ENCODE measurements around the gene RERG.

RERG gene

GRCh38 chr12:15173142-15173541 is 48.1 kb downstream of the RERG start:
- TF ChIP-seq CTCF (IDR thresholded peaks at IDR 0.05) = no peak
- TF ChIP-seq ZFX (IDR thresholded peaks at IDR 0.05; ENCODE audit: borderline replicate concordance) = no peak

DNA sequence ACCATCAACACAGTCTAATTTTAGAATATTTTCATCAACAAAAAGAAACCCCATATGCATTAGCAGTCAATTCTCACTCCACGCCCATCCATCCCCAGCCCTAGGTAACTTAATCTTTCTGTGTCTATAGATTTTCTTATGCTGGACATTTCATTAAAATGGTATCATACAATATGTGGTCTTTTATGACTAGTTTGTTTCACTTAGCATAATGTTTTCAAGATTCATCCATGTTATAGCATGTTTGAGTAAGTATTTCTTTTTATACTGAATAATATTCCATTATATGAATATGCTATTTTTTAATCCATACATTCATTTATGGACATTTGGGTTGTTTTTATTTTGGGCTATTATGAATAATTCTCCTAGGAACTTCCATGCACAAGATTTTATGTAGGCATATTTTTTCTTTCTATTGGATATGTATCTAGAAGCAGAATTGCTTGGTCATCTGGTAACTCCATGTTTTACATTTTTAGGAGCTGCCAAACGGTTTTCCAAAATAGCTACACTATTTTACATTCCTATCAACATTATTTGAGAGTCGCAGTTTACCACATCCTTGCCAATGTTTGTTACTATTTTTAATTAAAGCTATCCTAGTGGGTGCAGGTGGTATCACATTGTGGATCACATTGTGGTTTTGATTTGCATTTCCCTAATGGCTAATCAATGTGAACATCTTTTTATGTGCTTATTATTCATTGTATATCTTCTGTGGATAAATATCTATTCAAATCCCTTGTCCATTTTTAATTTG is 49.0 kb downstream of the RERG start:
- TF ChIP-seq CTCF (IDR thresholded peaks at IDR 0.05) = 0 out of 2 replicates have a peak, but pooled peaks have one; percentile 10
- TF ChIP-seq ZFX (IDR thresholded peaks at IDR 0.05; ENCODE audit: borderline replicate concordance) = no peak
- H3K27ac ChIP-seq = no peak overlapping the region

More at GRCh38 chr12:15173142-15173541, 48.1 kb downstream of the RERG start:
- H3K27ac ChIP-seq = no peak overlapping the region

GRCh38 chr12:15171012-15171655 is 50.1 kb downstream of the RERG start:
- no peak overlapping the region for H3K27ac ChIP-seq
- TF ChIP-seq CTCF (IDR thresholded peaks at IDR 0.05) = no peak
- no peak for TF ChIP-seq ZFX (IDR thresholded peaks at IDR 0.05; ENCODE audit: borderline replicate concordance)

DNA sequence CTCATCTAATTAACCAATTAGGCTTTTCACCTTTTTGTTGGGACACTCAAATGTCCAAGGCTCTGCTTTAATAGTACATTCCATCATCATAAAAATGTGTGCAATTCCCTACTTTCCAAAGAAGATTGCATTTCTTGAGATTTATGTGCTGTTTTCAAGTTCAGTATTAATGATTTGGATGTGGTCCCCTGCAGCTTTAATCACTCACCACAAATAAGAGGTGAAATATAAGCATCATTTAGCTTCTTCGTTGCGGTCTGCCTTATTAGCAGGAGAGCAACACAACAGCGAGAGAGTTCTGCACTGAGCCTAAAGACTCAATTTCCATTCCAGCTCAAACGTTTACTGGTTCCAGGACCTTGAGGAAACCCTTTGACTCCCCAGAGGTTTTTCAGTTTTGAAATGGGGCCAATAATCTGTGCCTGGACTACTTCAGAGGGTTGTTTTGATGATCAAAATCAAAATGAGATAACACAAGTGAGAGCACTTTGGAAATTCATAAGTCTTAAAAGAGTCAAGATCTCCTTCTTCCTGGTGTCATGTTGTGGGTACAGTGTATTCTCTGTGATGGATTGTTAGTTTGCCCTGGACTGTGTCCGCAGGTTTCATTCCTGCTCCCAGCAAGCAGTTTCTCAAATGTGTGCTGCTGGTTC is 53.1 kb downstream of the RERG start:
- no peak for TF ChIP-seq CTCF (IDR thresholded peaks at IDR 0.05)
- TF ChIP-seq ZFX (IDR thresholded peaks at IDR 0.05; ENCODE audit: borderline replicate concordance) = no peak
- no peak overlapping the region for H3K27ac ChIP-seq

GRCh38 chr12:15165012-15165659 is 56.1 kb downstream of the RERG start:
- no peak for TF ChIP-seq CTCF (IDR thresholded peaks at IDR 0.05)
- no peak for TF ChIP-seq ZFX (IDR thresholded peaks at IDR 0.05; ENCODE audit: borderline replicate concordance)
- no peak overlapping the region for H3K27ac ChIP-seq

GRCh38 chr12:15163030-15163976 is 57.9 kb downstream of the RERG start:
- TF ChIP-seq CTCF (IDR thresholded peaks at IDR 0.05) (no peak), ZFX (IDR thresholded peaks at IDR 0.05; ENCODE audit: borderline replicate concordance) (no peak)
- H3K27ac ChIP-seq = no peak overlapping the region
